Measurements from ENCODE around the gene ACTR10.

DNA sequence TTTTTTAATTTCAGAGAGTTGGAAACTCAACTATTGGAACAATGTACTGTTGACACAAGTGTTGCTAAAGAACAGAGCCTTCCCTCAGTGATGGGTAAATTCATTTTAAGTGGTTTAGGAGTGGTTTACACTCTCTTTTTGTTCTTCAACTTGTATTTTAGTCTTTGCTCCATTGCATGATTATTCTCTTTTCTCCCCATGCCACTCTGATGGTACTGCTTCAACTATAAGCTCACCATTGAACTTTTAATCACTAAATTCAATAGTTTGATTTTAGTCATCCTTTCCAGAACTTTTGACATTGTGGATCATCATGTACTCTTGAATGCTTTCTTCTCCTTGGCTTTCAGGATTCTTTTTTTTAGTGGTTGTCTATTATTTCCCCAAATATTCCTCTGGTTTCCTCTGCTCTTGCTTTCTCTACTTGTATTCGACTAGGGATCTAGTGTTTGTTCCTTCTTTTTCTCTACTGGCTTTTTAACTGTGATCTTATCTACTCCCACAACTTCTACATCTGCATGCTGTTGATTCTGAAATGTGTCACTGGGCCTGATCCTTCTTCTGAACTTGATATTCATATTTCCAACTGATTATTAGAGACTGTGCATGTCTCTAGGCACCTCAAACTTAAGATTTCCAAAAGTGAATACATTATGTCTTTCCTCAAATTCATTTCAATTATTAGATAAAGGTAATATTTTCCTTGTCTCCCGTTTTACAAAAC, 15.4 kb downstream of the ACTR10 start:
- TF ChIP-seq CTCF (IDR thresholded peaks at IDR 0.05) (no peak), POLR2AphosphoS5 (IDR thresholded peaks at IDR 0.05; ENCODE audit: insufficient read depth in 1 of 2, low read depth in 1 of 2) (no peak), POLR2A (IDR thresholded peaks at IDR 0.05) (no peak)

Measured in vagina (tissue), 2 donors.